AG09309 (cell line): ENCODE results near the gene FOXP1.

Source experiments
- DNase-seq: peaks from one replicate; pipeline ENCODE4 v3.0.0-alpha.2; 2010; ENCODE audit warnings: low read depth
- H3K4me3 ChIP-seq: 2 replicates; pipeline ENCODE4 v1.5.1; 2011; ENCODE audit warnings: mild to moderate bottlenecking, low read depth, low read length, moderate library complexity; ENCODE audit not compliant: control insufficient read depth
- TF ChIP-seq, protein P1 (sequence below): IDR thresholded peaks from 2 replicates; pipeline ENCODE4 v1.5.1; 2011; ENCODE audit warnings: mild to moderate bottlenecking, low read depth, low read length, inconsistent platforms; ENCODE audit not compliant: insufficient read depth, control insufficient read depth; ENCODE audit errors: missing control alignments

FOXP1 gene

GRCh38 chr3:71478568-71478967 lies 105.0 kb downstream of the FOXP1 start:
- DNase-seq: no peak
- no peak overlapping the region for H3K4me3 ChIP-seq
- TF ChIP-seq, protein P1, sequence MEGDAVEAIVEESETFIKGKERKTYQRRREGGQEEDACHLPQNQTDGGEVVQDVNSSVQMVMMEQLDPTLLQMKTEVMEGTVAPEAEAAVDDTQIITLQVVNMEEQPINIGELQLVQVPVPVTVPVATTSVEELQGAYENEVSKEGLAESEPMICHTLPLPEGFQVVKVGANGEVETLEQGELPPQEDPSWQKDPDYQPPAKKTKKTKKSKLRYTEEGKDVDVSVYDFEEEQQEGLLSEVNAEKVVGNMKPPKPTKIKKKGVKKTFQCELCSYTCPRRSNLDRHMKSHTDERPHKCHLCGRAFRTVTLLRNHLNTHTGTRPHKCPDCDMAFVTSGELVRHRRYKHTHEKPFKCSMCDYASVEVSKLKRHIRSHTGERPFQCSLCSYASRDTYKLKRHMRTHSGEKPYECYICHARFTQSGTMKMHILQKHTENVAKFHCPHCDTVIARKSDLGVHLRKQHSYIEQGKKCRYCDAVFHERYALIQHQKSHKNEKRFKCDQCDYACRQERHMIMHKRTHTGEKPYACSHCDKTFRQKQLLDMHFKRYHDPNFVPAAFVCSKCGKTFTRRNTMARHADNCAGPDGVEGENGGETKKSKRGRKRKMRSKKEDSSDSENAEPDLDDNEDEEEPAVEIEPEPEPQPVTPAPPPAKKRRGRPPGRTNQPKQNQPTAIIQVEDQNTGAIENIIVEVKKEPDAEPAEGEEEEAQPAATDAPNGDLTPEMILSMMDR: no peak

DNA sequence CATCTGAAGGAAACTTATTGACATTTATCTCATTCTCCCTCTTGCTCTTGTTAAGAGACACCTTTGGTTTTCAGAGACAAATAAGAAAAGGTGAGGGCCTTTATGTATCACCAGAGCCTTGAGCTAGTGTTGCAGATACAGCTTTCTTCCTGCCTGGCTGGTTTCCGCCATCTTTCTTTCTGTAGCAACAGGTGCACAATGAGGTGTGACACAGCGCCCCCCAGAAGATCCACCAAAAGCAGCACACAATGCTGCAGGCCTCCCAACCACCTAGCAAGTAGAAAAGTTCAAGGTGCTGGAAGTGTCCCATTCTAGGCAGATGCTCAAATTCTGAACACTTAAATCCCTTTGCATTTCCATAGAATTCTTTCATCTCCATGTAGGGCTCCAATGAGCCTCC lies 106.6 kb downstream of the FOXP1 start:
- no peak overlapping the region for H3K4me3 ChIP-seq
- no peak for DNase-seq
- TF ChIP-seq, protein P1: no peak

DNA sequence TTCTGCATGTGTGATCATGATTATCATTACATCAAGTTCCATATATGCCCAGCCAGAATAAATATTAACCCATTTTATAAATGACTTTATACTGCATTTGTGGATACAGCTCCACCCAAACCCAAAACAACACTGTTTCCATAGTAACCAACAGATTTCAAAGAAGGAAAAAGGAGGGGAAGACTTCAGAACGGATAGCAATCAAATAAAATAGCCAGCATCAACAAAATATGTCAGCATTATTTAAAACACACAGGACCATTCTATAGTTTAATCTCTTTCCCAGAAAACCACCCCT lies 114.4 kb downstream of the FOXP1 start:
- H3K4me3 ChIP-seq: no peak overlapping the region
- DNase-seq: no peak
- TF ChIP-seq, protein P1: no peak

DNA sequence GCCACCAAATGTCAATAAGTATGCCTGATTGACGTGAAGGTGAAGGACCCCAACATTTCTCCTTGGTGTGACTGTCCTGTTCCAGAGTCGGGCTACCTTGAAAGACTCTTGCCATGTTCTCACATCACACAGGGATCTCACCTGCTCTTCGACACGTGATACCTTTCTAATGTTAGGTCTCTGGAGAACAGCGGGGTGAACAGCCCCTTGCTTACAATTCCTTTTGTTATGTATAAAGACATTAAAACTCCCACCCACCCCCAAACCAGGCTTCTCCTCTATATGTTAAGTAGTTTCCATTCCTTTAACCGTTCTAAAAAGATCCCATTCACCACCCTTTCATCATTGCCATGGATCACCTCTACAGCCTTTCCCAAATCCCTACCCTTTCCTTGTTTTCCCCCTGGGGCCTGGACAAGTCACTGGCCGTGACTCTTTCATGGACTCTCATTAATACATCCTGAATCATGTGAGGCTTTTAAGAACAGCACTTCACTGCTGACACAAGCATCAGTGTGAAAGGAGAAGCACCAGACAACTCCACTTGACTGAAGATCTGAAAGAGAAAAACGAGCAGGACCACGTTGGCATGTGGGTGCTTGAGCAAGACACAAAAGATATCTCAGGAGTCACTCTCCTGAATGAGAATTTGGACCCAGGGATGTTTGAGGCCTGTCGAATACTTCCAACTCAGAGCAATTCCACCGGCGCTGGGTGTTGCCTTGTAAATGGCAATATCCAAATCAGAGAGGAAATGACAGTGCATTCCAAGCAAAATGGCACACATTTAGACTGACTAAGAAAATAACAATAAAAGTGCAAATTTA lies 115.0 kb downstream of the FOXP1 start:
- H3K4me3 ChIP-seq: no peak overlapping the region
- TF ChIP-seq, protein P1: no peak
- no peak for DNase-seq

DNA sequence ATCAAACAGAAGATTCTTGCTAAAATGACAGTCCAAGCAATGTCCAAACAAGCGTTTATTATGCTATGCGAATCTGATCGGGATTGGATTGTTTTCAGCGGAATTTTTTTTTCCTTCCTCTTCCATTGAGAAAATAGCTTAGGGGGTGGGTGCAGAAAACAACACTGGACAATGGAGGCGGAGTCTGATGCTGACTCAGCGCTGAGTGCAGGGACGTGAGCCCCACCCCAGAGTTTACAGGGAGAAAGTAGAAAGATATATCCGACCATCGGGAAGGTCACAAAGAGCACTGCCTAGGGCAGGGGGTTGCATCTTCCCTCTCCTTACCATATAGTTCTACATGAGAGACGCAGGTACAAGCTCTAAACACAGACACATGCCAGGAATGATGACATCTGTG lies 117.0 kb downstream of the FOXP1 start:
- DNase-seq: no peak

GRCh38 chr3:71465371-71466036 lies 118.0 kb downstream of the FOXP1 start:
- TF ChIP-seq, protein P1: no peak
- no peak for DNase-seq
- H3K4me3 ChIP-seq: no peak overlapping the region

More for the DNA sequence above, 117.0 kb downstream of the FOXP1 start:
- H3K4me3 ChIP-seq: no peak overlapping the region
- TF ChIP-seq, protein P1: no peak
